ENCODE results near the gene BIK.

DNA sequence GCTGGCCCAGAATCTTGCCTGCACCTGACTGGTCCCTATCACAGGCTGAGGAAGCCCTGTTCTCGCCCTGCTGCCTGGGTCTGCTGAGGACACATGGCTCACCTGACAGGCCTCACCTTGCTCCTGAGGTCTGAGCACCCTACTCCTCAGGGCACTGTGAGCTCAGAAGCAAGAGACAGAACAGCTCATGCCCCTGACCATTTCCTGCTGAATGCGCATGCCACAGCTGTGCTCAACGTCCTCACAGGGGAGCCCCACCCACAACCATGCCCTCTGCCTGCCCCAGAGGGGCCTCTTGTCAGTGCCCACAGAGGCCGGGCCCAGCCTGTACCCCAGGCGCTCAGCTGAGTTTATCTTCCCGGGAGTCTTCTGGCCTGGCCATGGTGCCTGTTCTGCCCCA is 38.0 kb downstream of the BIK start:
- TF ChIP-seq CTCF (IDR thresholded peaks at IDR 0.05): no peak
- no peak for TF ChIP-seq NFIC (IDR thresholded peaks at IDR 0.05; ENCODE audit: borderline replicate concordance)
- no peak for TF ChIP-seq SMC3 (IDR thresholded peaks at IDR 0.05; ENCODE audit: low read depth, low read length)
- TF ChIP-seq YY1 (IDR thresholded peaks at IDR 0.05; ENCODE audit: low read depth): no peak
- no peak for TF ChIP-seq TAF1 (IDR thresholded peaks at IDR 0.05; ENCODE audit: borderline replicate concordance, low read depth, low read length)
- TF ChIP-seq IRF3 (IDR thresholded peaks at IDR 0.05; ENCODE audit: low read depth, low read length): no peak
- no peak for TF ChIP-seq USF1 (IDR thresholded peaks at IDR 0.05; ENCODE audit: borderline replicate concordance, low read depth)
- TF ChIP-seq, protein P1, sequence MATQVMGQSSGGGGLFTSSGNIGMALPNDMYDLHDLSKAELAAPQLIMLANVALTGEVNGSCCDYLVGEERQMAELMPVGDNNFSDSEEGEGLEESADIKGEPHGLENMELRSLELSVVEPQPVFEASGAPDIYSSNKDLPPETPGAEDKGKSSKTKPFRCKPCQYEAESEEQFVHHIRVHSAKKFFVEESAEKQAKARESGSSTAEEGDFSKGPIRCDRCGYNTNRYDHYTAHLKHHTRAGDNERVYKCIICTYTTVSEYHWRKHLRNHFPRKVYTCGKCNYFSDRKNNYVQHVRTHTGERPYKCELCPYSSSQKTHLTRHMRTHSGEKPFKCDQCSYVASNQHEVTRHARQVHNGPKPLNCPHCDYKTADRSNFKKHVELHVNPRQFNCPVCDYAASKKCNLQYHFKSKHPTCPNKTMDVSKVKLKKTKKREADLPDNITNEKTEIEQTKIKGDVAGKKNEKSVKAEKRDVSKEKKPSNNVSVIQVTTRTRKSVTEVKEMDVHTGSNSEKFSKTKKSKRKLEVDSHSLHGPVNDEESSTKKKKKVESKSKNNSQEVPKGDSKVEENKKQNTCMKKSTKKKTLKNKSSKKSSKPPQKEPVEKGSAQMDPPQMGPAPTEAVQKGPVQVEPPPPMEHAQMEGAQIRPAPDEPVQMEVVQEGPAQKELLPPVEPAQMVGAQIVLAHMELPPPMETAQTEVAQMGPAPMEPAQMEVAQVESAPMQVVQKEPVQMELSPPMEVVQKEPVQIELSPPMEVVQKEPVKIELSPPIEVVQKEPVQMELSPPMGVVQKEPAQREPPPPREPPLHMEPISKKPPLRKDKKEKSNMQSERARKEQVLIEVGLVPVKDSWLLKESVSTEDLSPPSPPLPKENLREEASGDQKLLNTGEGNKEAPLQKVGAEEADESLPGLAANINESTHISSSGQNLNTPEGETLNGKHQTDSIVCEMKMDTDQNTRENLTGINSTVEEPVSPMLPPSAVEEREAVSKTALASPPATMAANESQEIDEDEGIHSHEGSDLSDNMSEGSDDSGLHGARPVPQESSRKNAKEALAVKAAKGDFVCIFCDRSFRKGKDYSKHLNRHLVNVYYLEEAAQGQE (IDR thresholded peaks at IDR 0.05; ENCODE audit: low read depth, low read length): no peak
- TF ChIP-seq, protein P2, sequence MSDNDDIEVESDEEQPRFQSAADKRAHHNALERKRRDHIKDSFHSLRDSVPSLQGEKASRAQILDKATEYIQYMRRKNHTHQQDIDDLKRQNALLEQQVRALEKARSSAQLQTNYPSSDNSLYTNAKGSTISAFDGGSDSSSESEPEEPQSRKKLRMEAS (IDR thresholded peaks at IDR 0.05; ENCODE audit: low read depth): no peak
- TF ChIP-seq POLR2AphosphoS5 (IDR thresholded peaks at IDR 0.05; ENCODE audit: low read depth, low read length): no peak
- TF ChIP-seq RAD21 (IDR thresholded peaks at IDR 0.05; ENCODE audit: low read length): no peak
- TF ChIP-seq EP300 (IDR thresholded peaks at IDR 0.05; ENCODE audit: borderline replicate concordance in 1 of 2, low read depth in 1 of 2, low read length in 1 of 2): no peak
